Measurements from ENCODE around the gene NACC2.

- TF ChIP-seq POLR2A (IDR thresholded peaks at IDR 0.05; ENCODE audit: low read depth) (no peak), CTCF (IDR thresholded peaks at IDR 0.05) (no peak), POLR2AphosphoS5 (IDR thresholded peaks at IDR 0.05) (no peak), EP300 (IDR thresholded peaks at IDR 0.05) (no peak)
These were observed 137.7 kb downstream of the NACC2 start for GRCh38 chr9:135957431-135957830.

Measured in esophagus muscularis mucosa (tissue), 4 donors.